Measurements from ENCODE around the gene RPS24. TPM values are rescaled to one million over a fixed set of nuclear protein-coding genes. Genes with fewer than 3 reads are reported as not detected.
"Not testable (repeated sequence)": the region's sequence is repeated elsewhere in the genome, so short reads cannot be mapped to it uniquely, and the experiment has no call there.

RPS24 gene
- total RNA-seq, 1 donor from 2014 or later: 1,484 TPM

DNA sequence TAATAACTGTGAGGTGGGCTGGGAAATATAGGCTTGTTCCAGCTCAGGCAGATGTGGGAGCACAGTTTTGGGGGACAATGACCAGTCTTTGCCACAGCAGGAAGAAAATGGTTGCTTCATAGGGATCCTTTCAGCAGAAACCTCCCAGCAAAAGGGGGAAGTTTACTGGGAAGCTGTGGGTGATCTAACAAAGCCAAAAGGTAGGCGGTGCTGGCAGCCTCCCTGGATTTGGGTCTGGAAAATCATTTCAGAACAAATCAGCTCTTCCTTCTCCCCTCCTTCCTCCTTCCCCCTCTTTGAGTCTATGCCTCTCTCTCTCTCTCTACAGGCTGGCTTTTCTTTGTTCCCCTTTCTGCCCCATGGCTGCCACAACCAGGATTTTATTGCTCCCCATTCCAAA, 16.2 kb downstream of the RPS24 start:
- no peak for DNase-seq (ENCODE audit: low read depth in 2 of 2)

DNA sequence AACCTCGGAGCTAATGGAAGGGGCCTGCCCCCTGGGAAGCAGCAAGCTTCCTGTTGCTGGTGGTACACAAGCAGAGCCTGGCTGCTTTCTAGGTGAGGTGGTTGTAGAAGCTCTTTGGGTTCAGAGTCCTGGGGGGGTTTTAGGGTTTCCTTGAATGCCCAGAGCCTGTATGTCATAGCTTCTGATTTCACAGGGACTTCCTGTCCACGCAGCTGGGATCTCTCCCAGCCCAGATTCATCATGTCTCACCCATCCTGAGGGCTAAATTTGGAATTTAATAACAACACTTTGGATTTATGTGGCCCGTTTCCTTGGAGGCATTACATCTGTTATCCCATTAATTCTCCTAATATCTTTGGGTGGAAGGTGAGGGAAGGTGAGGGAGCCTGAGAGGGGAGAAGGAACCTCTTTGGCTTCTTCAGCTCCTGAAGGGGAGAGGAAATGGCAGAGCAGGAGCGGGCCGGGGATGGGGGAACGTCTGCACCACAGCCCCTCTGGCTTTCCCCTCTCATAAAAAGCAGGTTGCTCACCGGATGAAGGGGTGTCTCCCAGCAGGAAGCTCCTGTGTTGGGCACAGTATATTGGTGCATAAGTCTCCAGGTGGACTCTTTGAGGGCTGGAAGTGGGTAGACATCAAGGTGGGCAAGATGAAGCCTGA, 19.7 kb downstream of the RPS24 start:
- peak in 1 of 2 donors; percentile 38 for DNase-seq (ENCODE audit: low read depth in 2 of 2)

DNA sequence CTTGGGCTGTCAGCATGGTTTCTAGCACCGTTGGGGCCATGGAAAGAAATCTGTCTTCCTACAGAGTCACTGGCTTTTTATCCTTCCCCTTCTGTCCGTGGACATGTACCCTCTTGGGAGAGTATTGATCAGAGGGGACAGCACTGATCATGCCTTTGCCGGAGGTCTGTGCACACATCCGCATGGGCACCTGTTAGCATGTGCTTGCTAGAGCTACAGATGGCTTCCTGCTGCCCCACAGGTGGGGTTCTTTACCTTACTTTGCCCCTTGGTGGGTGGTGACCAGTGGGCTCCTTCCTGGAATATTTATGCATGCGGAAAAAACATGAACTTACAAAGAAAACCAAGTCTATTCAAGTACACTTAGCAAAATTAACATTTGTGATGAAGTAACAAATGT, 24.9 kb downstream of the RPS24 start:
- no peak for DNase-seq (ENCODE audit: low read depth in 2 of 2)

DNA sequence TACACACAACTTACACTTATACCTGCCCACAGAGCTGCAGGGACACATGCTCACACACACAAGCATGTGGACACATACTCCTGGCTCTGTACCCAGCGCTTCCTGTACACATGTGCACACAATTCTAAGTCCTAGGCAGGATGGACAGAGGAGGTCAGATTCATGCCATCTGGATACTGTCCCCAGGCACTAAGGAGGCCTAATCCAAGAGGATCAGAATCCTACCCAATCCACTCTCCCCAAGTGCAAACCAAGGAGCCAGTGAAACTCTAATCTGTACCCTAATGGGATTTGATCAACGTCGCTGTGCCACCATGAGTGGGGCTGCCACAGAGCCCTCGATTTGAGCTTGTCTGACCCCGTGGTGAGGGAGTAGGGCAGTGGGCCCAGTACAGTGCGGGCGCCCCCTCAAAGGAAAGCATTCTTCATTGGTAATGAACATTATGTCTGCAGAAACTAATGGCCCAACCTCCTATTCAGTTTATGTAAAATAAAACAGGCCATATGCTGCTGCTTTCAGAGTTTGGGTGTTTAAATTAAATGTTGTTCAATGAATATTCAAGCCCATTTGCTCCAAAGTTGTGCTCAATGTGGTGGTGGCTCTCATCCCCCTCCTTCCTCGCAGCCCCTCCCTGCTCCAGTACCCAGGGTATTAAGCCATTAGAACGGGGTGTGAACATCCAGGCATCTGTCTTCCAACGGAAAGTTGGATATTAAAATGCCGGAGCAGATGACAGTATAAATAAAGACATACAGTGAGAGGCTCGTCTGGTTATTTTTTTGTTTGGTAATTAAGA, 26.4 kb downstream of the RPS24 start:
- DNase-seq (ENCODE audit: low read depth in 2 of 2): no peak

DNA sequence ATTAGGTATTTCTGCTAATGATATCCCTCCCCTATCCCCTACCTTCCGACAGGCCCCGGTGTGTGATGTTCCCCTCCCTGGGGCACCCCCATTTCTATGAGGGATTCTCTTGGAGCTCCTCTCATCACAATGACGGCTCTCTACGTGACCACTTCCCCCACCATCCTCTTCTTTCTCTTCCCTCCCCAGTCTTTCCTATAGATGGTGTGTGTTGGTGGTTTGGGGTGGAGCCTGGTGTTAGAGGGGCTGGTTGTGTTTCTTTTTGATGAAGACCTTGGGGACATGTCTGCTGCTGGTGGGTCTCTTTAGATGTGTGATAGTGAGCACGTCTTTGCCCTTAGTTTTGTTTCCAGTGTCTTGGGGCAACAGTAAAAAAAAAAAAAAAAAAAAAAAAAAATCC, 28.6 kb downstream of the RPS24 start:
- DNase-seq (ENCODE audit: low read depth in 2 of 2): no peak

DNA sequence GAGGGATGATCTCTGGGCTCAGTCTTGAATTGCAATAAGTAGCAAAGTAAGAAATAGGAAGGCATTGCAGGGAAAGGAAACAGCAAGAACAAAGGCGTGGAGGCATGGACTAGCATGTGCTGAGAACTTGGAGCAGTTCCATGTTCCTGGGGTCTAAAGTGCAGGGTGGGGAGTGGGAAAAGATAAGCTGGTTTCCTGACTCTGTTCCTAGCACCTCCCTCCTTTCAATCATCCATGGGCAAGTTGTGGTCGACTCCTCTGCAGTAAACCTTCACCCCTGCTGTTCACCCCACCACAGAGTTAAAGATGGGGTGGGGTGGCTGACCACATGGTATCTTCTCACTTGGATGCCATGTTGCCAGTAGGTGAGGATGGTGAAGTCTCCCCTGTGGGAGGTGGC, 29.6 kb downstream of the RPS24 start:
- no peak for DNase-seq (ENCODE audit: low read depth in 2 of 2)

DNA sequence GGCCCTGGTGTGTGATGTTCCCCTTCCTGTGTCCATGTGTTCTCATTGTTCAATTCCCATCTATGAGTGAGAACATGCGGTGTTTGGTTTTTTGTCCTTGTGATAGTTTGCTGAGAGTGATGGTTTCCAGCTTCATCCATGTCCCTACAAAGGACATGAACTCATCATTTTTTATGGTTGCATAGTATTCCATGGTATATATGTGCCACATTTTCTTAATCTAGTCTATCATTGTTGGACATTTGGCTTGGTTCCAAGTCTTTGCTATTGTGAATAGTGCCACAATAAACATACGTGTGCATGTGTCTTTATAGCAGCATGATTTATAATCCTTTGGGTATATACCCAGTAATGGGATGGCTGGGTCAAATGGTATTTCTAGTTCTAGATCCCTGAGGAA, 31.3 kb downstream of the RPS24 start:
- DNase-seq (ENCODE audit: low read depth in 2 of 2): not testable (repeated sequence)

DNA sequence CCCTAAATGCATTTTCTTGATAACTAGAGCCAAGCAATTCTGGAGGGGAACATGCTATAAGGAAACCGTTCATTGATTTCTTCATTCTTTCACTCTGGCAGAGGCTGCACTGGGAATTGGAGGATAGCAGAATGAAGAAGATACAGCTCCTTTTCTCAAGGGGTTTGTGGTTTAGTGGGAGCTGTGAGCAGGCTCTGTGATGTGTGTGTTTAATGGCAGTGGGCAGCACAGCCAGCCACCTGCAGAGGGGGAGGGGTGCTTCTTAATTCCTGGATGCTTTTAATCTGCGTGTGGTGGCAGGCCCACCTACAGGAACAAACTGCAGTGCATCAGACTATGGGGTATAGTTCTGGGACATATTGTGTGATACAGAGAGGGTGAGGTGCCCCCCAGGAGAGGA, 31.9 kb downstream of the RPS24 start:
- no peak for DNase-seq (ENCODE audit: low read depth in 2 of 2)

DNA sequence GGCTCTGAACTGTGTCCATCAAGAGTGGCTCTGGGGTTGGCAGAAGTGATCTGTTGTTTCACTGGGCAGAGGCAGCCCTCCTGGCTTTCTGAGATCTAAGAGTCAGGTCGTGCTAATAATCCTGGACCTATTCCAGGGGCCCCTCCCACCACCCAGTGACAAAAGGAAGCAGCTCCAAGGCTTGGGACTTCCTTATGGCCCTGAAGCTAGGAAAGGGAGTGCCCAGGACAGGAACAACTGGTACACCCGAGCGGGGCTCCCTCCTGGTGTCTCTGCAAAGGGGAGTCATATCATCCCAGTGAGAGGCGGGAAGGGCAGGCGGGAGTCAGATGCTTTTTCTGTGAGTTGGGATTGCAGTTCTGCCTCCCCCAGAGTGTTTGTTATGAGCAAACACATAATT, 32.3 kb downstream of the RPS24 start:
- DNase-seq (ENCODE audit: low read depth in 2 of 2): no peak

DNA sequence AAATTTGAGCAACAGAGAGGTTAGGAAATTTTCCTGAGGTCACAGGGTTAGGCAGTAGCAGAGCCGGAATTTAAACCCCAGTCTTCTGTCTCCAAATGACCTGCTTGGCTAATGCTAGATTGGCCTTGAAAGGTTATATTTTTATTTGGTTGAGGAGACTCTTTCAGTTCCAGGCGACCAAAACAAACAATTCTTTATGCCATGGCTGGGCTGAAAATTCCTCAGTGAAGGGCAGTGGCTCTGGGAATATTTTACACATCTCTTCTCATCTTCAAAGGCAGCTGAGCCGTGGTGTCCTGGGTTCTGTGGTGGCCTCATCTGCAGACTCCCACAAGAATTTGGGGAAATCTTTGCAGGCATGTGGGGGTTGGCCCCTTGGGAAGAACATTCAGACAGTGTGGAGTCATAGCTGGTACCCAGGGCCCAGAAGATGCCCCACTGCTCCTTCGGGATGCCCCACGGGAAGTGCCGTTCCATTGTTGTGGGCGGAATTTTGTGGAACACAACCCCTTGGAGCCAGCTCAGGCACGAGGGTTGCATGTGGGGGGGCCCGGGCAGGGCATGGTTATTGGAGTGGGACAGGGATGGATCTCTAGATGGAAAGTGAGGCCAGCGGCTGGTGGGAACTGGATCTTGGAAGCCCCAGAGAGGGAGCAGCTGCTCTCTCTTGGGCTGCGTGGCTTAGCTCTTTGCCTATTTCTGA, 33.2 kb downstream of the RPS24 start:
- DNase-seq (ENCODE audit: low read depth in 2 of 2): no peak

DNA sequence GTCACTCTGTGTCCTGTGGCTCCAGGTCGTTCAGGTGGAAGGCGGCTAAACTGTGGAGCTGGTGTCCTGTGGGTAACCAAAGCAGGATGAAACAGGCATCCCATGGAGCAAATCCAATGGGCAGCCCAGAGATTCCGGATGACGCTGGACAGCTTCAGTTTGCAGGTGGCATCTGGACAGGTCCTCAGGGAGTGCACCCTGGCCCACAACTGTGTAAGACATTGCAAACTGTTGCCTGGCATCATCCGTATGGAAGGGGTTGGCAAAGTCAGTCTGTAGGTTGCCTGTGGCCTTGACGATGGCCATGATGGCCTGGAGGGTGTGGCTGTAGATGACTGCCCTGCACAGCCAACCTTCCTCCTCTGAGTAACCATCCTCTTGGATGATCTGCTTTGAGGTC, 35.5 kb downstream of the RPS24 start:
- DNase-seq (ENCODE audit: low read depth in 2 of 2): no peak

DNA sequence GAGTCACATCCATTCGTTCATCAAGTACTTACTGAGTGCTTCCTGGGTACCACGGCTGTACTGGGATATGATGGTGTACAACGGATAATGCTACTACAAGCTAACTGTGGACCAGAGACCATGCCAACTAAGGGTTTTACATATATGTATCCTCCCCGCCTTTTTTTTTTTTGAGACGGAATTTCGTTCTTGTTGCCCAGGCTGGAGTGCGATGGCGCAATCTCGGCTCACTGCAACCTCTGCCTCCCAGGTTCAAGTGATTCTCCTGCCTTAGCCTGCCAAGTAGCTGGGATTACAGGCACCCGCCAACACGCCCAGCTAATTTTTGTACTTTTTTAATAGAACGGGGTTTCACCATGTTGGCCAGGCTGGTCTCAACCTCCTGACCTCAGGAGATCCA, 36.4 kb downstream of the RPS24 start:
- DNase-seq (ENCODE audit: low read depth in 2 of 2): not testable (repeated sequence)

DNA sequence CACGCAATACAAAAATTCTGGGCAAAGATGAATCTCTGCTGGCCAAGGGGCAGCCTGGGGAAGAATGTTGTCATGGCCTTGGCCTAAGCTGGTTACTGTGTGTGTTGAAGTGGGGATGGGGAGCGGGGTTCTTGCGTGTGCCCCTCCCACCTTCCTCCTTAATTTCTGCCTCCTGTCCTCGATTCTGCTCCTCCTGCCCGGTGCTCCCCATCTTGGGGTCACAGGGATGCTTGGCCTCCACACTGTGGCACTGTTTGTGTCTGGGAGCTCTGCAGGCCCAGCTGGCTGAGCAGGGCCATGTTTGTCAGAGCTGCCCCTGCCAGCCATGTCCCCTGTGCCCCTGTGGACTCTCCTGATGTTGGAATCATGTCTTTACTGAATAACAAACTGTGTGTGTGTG, 37.1 kb downstream of the RPS24 start:
- no peak for DNase-seq (ENCODE audit: low read depth in 2 of 2)

DNA sequence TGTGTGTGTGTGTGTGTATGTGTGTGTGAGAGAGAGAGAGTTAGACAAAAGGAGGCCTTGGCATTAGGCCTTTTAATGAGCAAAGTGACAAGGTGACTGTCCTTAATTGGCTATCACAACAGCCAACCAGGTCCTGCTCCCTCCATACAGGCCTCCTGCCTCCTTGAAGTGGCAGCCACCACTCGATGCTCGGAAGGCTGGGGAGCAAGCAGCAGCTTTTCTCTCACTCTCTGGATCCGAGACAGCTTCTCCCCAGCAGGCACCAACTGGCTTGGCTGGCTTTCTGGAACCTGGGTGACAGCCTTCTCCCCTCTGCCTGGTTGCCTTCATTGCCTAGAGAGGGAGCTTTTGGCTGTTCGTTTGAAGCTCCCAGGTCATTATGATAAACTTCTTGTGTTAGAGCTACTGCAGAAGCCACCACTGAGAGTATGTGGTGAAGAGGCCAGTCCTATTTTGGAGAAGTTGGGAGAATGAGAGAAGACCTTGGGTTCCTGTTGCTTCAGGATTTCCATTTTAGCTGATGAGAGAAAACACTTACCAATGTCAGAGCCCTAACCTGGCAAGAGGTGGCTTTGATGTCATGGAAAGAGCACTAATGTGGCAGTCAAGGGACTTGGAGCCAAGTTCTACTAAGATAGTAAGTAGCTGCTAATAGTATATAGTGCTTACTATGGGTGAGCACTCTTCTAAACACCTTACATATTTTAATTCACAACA, 37.6 kb downstream of the RPS24 start:
- no peak for DNase-seq (ENCODE audit: low read depth in 2 of 2)

DNA sequence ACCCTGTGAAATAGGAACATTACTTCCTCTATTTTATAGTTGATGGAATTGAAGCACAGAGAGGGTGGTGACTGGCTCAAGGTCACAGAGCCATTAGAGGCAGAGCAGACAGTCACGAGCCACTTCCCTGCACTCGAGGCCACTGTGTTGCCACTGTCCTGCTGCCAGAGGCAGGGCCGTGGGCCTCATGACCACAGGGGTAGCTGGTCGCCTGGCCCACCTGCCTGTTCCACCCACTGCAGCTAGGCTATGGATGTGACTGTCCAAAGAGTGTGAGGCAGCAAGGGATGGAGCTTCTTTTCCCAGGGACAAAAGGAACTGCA, 38.2 kb downstream of the RPS24 start:
- no peak for DNase-seq (ENCODE audit: low read depth in 2 of 2)

DNA sequence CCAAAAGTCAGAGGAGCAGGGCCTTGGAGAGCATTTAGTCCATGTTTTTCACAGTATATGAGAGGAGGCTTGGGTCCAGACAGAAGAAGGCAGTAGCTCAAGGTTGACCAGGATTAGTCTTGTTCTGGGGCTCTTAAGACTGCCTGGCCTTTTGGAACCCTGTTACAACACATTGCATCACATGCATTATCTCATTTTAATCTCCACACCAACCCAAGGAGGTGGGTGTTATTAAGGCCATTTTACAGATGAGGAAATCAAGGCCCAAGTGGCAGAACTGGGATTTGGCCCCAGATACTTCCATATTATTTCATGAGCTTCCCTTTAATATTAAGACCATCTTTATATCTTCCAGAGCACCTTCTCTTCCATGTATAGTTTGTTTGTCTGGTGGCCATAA, 38.8 kb downstream of the RPS24 start:
- no peak for DNase-seq (ENCODE audit: low read depth in 2 of 2)

DNA sequence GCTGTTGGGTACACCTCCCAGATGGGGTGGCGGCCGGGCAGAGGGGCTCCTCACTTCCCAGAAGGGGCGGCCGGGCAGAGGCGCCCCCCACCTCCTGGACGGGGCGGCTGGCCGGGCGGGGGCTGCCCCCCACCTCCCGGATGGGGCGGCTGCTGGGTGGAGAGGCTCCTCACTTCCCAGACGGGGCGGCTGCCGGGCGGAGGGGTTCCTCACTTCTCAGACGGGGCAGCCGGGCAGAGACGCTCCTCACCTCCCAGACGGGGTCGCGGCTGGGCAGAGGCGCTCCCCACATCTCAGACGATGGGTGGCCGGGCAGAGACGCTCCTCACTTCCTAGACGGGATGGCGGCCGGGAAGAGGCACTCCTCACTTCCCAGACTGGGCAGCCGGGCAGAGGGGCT, 42.1 kb downstream of the RPS24 start:
- not testable (repeated sequence) for DNase-seq (ENCODE audit: low read depth in 2 of 2)

DNA sequence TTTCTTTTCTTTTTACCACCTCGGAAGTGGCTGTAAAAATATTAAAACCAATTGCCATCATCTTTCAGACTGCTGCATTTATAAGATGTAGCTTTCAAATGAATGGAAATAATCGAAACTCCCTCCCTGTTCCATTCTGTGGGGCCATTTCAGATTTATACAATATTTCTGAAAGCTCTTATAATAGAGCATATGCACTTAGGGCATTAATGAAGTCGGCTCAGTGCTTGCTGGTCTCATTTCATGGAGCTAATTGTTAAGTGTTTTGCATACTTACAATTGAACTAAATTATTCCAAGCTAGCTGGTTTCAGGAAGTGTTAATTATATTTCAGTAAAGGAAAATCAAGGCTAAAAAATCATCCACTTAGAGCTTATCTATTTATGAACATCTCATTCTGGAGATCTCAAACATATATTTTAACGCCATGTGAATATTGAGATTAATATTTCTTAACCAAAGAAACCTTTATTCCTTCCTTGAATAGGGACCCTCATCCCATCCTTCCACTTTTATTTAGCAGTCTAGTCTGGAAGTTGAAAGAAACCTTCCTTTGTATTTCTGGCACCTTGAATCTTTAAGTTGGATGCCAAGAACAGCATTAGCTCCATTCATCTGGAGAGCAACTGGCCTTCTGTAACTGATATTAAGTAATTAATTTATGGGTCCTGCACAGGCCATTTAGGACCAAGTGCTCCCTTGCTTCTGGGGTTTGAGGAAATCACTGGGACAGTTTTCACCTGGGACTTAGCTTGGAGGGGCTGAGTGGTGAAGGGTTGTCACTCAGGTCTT, 45.1 kb downstream of the RPS24 start:
- DNase-seq (ENCODE audit: low read depth in 2 of 2): no peak

DNA sequence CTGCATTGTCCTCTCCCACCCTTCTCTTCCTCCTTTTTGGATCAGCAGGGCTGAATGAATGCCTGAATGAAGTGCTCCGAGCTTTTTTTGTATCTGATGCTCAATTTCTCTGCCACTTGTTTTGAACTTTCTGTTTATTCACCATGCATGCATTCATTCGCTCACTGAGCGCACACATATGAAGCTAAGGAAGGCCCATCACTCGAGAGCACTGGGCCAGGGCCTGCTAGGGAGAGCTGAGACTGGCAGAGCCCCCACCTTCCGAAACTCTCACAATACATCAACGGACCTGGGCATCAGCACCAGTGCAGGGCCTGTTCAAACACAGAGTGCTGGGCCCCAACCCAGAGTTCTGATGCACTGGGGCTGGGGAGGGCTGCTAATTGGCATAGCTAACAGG, 45.7 kb downstream of the RPS24 start:
- DNase-seq (ENCODE audit: low read depth in 2 of 2): no peak

DNA sequence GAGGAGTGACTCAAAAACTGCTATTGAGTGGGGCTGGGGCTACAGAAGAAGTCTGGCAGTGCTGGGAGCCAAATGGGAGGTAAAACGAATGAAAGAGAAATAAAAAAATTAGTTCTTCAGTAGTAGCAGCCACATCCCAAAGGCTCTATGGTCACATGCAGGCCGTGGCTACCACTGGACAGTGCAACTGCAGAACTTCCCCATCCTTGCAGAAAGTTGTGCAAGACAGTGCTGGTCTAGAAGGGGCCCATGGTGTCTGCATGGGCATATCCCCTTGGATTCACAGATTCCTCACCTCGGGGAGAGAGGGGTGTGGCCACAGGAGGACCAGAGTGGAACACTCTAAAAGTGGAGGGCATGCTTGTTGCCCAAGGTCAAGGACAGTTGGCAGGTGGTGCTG, 47.6 kb downstream of the RPS24 start:
- DNase-seq (ENCODE audit: low read depth in 2 of 2): no peak

DNA sequence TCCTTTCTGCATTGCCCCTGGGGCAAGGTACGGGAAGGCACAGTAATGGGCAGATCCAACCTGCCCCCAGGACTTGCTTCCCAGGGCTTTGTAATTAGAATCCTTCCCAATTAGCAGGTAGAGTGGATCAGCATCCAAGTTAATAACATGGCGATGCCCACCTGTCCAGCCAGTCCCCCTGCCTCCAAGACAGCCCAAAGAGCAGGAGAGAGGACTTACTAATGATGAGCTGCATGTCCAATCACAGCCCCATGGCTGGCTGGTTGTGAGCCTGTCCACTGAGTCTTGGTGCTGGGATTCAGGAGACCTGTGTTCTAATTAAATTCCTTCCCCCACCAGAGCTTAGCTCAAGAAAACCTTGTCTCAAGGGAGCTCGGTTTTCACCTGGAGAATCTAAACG, 49.0 kb downstream of the RPS24 start:
- DNase-seq (ENCODE audit: low read depth in 2 of 2): no peak
